HepG2 (cell line): ENCODE measurements around the gene NPBWR2. TPM values are rescaled to one million over a fixed set of nuclear protein-coding genes. Genes with fewer than 3 reads are reported as not detected.

Experiments used
- BORCS8-MEF2B ChIP-seq: sonication (generic); formaldehyde crosslinking; IDR thresholded peaks from 2 replicates; pipeline ENCODE4 v1.8.0; 2022; ENCODE audit warnings: mild to moderate bottlenecking, missing genetic modification reagents
- BRCA1 ChIP-seq: sonication (generic); formaldehyde crosslinking; IDR thresholded peaks from 2 replicates; pipeline ENCODE4 v1.4.0; 2020; ENCODE audit warnings: missing genetic modification reagents
- CBX5 ChIP-seq: sonication (generic); formaldehyde crosslinking; IDR thresholded peaks from 2 replicates; pipeline ENCODE4 v1.4.0; 2020; ENCODE audit warnings: missing genetic modification reagents, borderline replicate concordance
- DMAP1 ChIP-seq: IDR thresholded peaks from 2 replicates; pipeline ENCODE4 v1.6.1; 2016
- FOXP4 ChIP-seq: sonication (generic); formaldehyde crosslinking; IDR thresholded peaks from 2 replicates; pipeline ENCODE4 v1.4.0; 2020; ENCODE audit warnings: missing genetic modification reagents
- GABPB1 ChIP-seq: IDR thresholded peaks from 2 replicates; pipeline ENCODE4 v1.6.1; 2016; ENCODE audit warnings: mild to moderate bottlenecking, missing genetic modification reagents, moderate library complexity, missing compliant biosample characterization
- HDAC2 ChIP-seq: sonication (generic); formaldehyde crosslinking; IDR thresholded peaks from 2 replicates; pipeline ENCODE4 v1.4.0; 2020; ENCODE audit warnings: missing genetic modification reagents
- IRF9 ChIP-seq: sonication (generic); formaldehyde crosslinking; IDR thresholded peaks from 2 replicates; pipeline ENCODE4 v1.8.0; 2022; ENCODE audit warnings: missing genetic modification reagents, mild to moderate bottlenecking, borderline replicate concordance
- MBNL3 ChIP-seq: fragments of 250-450 bp; sonication (Bioruptor Pico); conservative IDR thresholded peaks from 2 replicates; pipeline ENCODE4 v1.8.0; 2022; ENCODE audit warnings: mild to moderate bottlenecking, inconsistent platforms
- MTF1 ChIP-seq: sonication (generic); formaldehyde crosslinking; IDR thresholded peaks from 2 replicates; pipeline ENCODE4 v1.5.0; 2020; ENCODE audit warnings: missing genetic modification reagents
- MYNN ChIP-seq: sonication (generic); formaldehyde crosslinking; IDR thresholded peaks from 2 replicates; pipeline ENCODE4 v1.4.0; 2020; ENCODE audit warnings: mild to moderate bottlenecking, low read depth, missing genetic modification reagents
- NBN ChIP-seq: fragments of 450-650 bp; conservative IDR thresholded peaks from 2 replicates; pipeline ENCODE4 v1.6.1; 2017
- PAXIP1 ChIP-seq: sonication (generic); formaldehyde crosslinking; conservative IDR thresholded peaks from 2 replicates; pipeline ENCODE4 v1.4.0; 2020; ENCODE audit warnings: mild to moderate bottlenecking, missing genetic modification reagents, moderate library complexity
- RBM39 ChIP-seq: fragments of 200-400 bp; formaldehyde crosslinking; IDR thresholded peaks from one replicate; pipeline ENCODE4 v1.6.1; 2018; ENCODE audit warnings: antibody characterized with exemption, mild to moderate bottlenecking, low read depth, low read length; ENCODE audit not compliant: poor library complexity, severe bottlenecking
- SATB2 ChIP-seq: sonication (generic); formaldehyde crosslinking; IDR thresholded peaks from 2 replicates; pipeline ENCODE4 v1.5.0; 2020; ENCODE audit warnings: missing genetic modification reagents
- SIX4 ChIP-seq: sonication (generic); formaldehyde crosslinking; IDR thresholded peaks from 2 replicates; pipeline ENCODE4 v1.4.0; 2020; ENCODE audit warnings: missing genetic modification reagents
- SOX13 ChIP-seq, 3 experiments: fragments of 450-650 bp in 1 of 3; sonication (generic) in 1 of 3; formaldehyde crosslinking in 1 of 3; IDR thresholded peaks in 2 of 3; conservative IDR thresholded peaks in 1 of 3; 2 replicates each; pipeline versions ENCODE4 v1.5.0 to v1.6.1; 2016 to 2020; ENCODE audit warnings: antibody characterized with exemption in 1 of 3, mild to moderate bottlenecking in 1 of 3, missing compliant biosample characterization in 1 of 3, missing genetic modification reagents in 1 of 3, moderate library complexity in 1 of 3
- TFE3 ChIP-seq: IDR thresholded peaks from 2 replicates; pipeline ENCODE4 v1.6.1; 2016
- TOE1 ChIP-seq: sonication (generic); formaldehyde crosslinking; IDR thresholded peaks from 2 replicates; pipeline ENCODE4 v1.4.0; 2020; ENCODE audit warnings: mild to moderate bottlenecking, missing genetic modification reagents
- TP53 ChIP-seq: sonication (generic); formaldehyde crosslinking; conservative IDR thresholded peaks from 2 replicates; pipeline ENCODE4 v1.4.0; 2020; ENCODE audit warnings: missing genetic modification reagents
- ZBTB44 ChIP-seq: sonication (generic); formaldehyde crosslinking; IDR thresholded peaks from 2 replicates; pipeline ENCODE4 v1.4.0; 2020; ENCODE audit warnings: missing genetic modification reagents
- ZFP36L2 ChIP-seq: sonication (generic); formaldehyde crosslinking; IDR thresholded peaks from 2 replicates; pipeline ENCODE4 v1.4.0; 2020; ENCODE audit warnings: missing genetic modification reagents
- ZNF354B ChIP-seq: sonication (generic); formaldehyde crosslinking; IDR thresholded peaks from 2 replicates; pipeline ENCODE4 v1.8.0; 2022; ENCODE audit warnings: mild to moderate bottlenecking, missing genetic modification reagents
- polyA plus RNA-seq, 8 experiments: library from polyadenylated mRNA; depleted of rRNA in 3 of 8; stranded (reverse) in 7 of 8; unstranded in 1 of 8; fragments of >200 nt; fragmentation: Illumina TruSeq in 4 of 8; extraction: Trizol in 4 of 8; gene quantifications; 2 replicates each; pipeline versions ENCODE4 v1.2.1 to v1.2.3, GENCODE V29; 2011 to 2016; ENCODE audit warnings: low read depth in 4 of 8, missing spikeins in 1 of 8, mixed read lengths in 1 of 8; ENCODE audit not compliant: insufficient read depth in 1 of 8
- total RNA-seq, 5 experiments: library from RNA; depleted of rRNA; stranded (reverse); fragments of >200 nt; fragmentation: Illumina TruSeq; extraction: Trizol; gene quantifications; 2 replicates each; pipeline ENCODE4 v1.2.3, GENCODE V29; 2016; ENCODE audit warnings: low read depth in 1 of 5

Gene NPBWR2
- total and polyA plus RNA-seq, 2 of the 13 experiments (the other 11 are each of a cell fraction or from before 2014, with no cell fraction given), result not detected

- TF ChIP-seq SATB2 (CRISPR knock-in tag), result no peak
- TF ChIP-seq RBM39, result no peak
- no peak for TF ChIP-seq SOX13 (IDR thresholded peaks at IDR 0.05)
- TF ChIP-seq SOX13 (CRISPR knock-in tag; conservative IDR thresholded peaks at IDR 0.05 in 1 of 2, IDR thresholded peaks at IDR 0.05 in 1 of 2), result peak in 1 of 2 experiments; percentile 39; a peak in 1 of 4 replicates
- TF ChIP-seq TOE1, result no peak
- no peak for TF ChIP-seq ZNF354B (CRISPR knock-in tag)
- no peak for TF ChIP-seq GABPB1 (CRISPR knock-in tag)
- TF ChIP-seq PAXIP1, result peak; percentile 88
- TF ChIP-seq MYNN (CRISPR knock-in tag), result no peak
- no peak for TF ChIP-seq CBX5 (CRISPR knock-in tag)
- peak; percentile 6; the same call in 1 of the 2 replicates for TF ChIP-seq TFE3 (CRISPR knock-in tag)
- no peak for TF ChIP-seq NBN
- TF ChIP-seq BRCA1, result no peak
- TF ChIP-seq FOXP4 (CRISPR knock-in tag), result peak; percentile 73
- TF ChIP-seq ZBTB44 (CRISPR knock-in tag), result no peak
- no peak for TF ChIP-seq SIX4 (CRISPR knock-in tag)
- TF ChIP-seq MTF1 (CRISPR knock-in tag), result no peak
- TF ChIP-seq BORCS8-MEF2B (CRISPR knock-in tag), result peak; percentile 3; the same call in 1 of the 2 replicates
- no peak for TF ChIP-seq HDAC2 (CRISPR knock-in tag)
- no peak for TF ChIP-seq DMAP1 (CRISPR knock-in tag)
- TF ChIP-seq TP53 (CRISPR knock-in tag), result no peak
- TF ChIP-seq ZFP36L2 (CRISPR knock-in tag), result no peak
- TF ChIP-seq MBNL3 (CRISPR knock-in tag), result no peak
- no peak for TF ChIP-seq IRF9 (CRISPR knock-in tag)
Measured at GRCh38 chr20:64056639-64056888, 50.8 kb downstream of the NPBWR2 start (continued).
